Inflammatory macrophage treated with lipopolysaccharide for 4 hours (primary cell): ENCODE measurements around the gene SPON1.

Experiments
- DNase-seq: peaks from one replicate; pipeline ENCODE4 v3.0.0-alpha.2; 2020

SPON1 gene

GRCh38 chr11:14300661-14301304, 338.3 kb downstream of the SPON1 start:
- peak; percentile 54 for DNase-seq

- no peak for DNase-seq
Observed at GRCh38 chr11:14304601-14305000, 342.1 kb downstream of the SPON1 start.

GRCh38 chr11:14305649-14306048, 343.1 kb downstream of the SPON1 start:
- no peak for DNase-seq

- DNase-seq = no peak
Observed at GRCh38 chr11:14306481-14306880, 344.0 kb downstream of the SPON1 start.

- DNase-seq = peak; percentile 31
Observed at GRCh38 chr11:14308114-14308896, 345.8 kb downstream of the SPON1 start.

- no peak for DNase-seq
Observed at GRCh38 chr11:14308897-14309387, 346.4 kb downstream of the SPON1 start.

GRCh38 chr11:14309425-14310192, 347.1 kb downstream of the SPON1 start:
- DNase-seq = no peak

GRCh38 chr11:14310679-14311078, 348.2 kb downstream of the SPON1 start:
- DNase-seq = no peak

- no peak for DNase-seq
Observed at GRCh38 chr11:14312736-14313438, 350.4 kb downstream of the SPON1 start.

GRCh38 chr11:14314127-14314526, 351.6 kb downstream of the SPON1 start:
- peak; percentile 26 for DNase-seq

GRCh38 chr11:14315130-14315529, 352.6 kb downstream of the SPON1 start:
- DNase-seq = no peak
